Measurements from ENCODE around the gene CHST10.
"Not testable (repeated sequence)": the region's sequence is repeated elsewhere in the genome, so short reads cannot be mapped to it uniquely, and the experiment has no call there.

DNA sequence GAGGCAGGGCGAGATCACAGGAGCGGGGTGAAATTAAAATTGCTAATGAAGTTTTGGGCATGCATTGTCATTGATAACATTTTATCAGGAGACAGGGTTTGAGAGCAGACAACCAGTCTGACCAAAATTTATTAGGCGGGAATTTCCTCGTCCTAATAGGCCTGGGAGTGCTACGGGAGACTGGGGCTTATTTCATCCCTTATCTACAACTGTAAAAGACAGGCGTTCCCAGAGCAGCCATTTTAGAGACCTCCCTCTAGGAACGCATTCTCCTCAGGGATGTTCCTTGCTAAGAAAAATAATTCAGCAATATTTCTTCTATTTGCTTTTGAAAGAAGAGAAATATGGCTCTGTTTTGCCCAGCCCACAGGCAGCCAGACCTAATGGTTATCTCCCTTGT lies 55.2 kb downstream of the CHST10 start:
- not testable (repeated sequence) for TF ChIP-seq CEBPB (IDR thresholded peaks at IDR 0.05; ENCODE audit: borderline replicate concordance in 1 of 2, low read depth in 2 of 2, low read length in 2 of 2); MXI1 (IDR thresholded peaks at IDR 0.05; ENCODE audit: low read depth, low read length); CTCF (IDR thresholded peaks at IDR 0.05 in 2 of 3, conservative IDR thresholded peaks at IDR 0.05 in 1 of 3; ENCODE audit: control insufficient read depth in 2 of 3, extremely low read depth in 1 of 3, insufficient read depth in 1 of 3, low read depth in 3 of 3, low read length in 3 of 3); SKIL (IDR thresholded peaks at IDR 0.05; ENCODE audit: low read depth, poor library complexity, severe bottlenecking)
- TF ChIP-seq, protein P1, sequence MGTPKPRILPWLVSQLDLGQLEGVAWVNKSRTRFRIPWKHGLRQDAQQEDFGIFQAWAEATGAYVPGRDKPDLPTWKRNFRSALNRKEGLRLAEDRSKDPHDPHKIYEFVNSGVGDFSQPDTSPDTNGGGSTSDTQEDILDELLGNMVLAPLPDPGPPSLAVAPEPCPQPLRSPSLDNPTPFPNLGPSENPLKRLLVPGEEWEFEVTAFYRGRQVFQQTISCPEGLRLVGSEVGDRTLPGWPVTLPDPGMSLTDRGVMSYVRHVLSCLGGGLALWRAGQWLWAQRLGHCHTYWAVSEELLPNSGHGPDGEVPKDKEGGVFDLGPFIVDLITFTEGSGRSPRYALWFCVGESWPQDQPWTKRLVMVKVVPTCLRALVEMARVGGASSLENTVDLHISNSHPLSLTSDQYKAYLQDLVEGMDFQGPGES (IDR thresholded peaks at IDR 0.05): not testable (repeated sequence)

All from GM12878 (cell line).